HepG2 (cell line): Measurements from ENCODE around the gene MAPK8. TPM values are rescaled to one million over a fixed set of nuclear protein-coding genes. Genes with fewer than 3 reads are reported as not detected.

ENCODE experiments used
- ATAC-seq: fragments of 200-7000 bp; cut with Tn5 transposase; 3 replicates; pipeline ENCODE4 v1.9.1; 2020; ENCODE audit warnings: mild to moderate bottlenecking, moderate library complexity
- BruUV-seq: library from RNA; stranded (reverse); fragments of 400-500 nt; replicated peaks from 2 replicates; lab custom pipeline; 2021; lab: Mats Ljungman, UMichigan
- CTCF ChIA-PET: fragments of 300-600 bp; formaldehyde crosslinking; extraction: SDS; loops from one replicate; lab custom pipeline; 2021; ENCODE audit warnings: low total read pairs, inconsistent platforms, low intra/inter-chr PET ratio; lab: Yijun Ruan, JAX
- POLR2A ChIA-PET: fragments of 350-600 bp; sonication (Branson Sonifier 250); formaldehyde crosslinking; loops from one replicate; lab custom pipeline; 2020; ENCODE audit warnings: antibody characterized with exemption, inconsistent platforms; lab: Yijun Ruan, JAX
- DNase-seq: peaks from one replicate; pipeline ENCODE4 v3.0.0-alpha.2; 2015; ENCODE audit warnings: low spot score
- FAIRE-seq: peaks from 3 replicates; lab custom pipeline; 2011; peaks lifted over from hg19 to GRCh38; lab: Jason Lieb, UNC
- H2AFZ ChIP-seq: one replicate; pipeline ENCODE4 v1.6.1; 2011; ENCODE audit warnings: low read length, inconsistent platforms
- H3K27ac ChIP-seq: fragments of 300-600 bp; 3 replicates; pipeline ENCODE4 v1.8.0; 2011; ENCODE audit warnings: mixed run types, mild to moderate bottlenecking, mixed read lengths, low read length, inconsistent platforms; ENCODE audit not compliant: insufficient read depth; ENCODE audit errors: extremely low read length
- H3K27me3 ChIP-seq, 2 experiments: fragments of 200-600 bp in 1 of 2; 2 replicates in 1 of 2; 3 replicates in 1 of 2; pipeline versions ENCODE4 v1.6.0 to v1.8.0; 2011; ENCODE audit warnings: low read length in 2 of 2, mild to moderate bottlenecking in 2 of 2, moderate library complexity in 2 of 2, inconsistent platforms in 1 of 2; ENCODE audit not compliant: insufficient read depth in 2 of 2, control insufficient read depth in 1 of 2
- H3K36me3 ChIP-seq, 2 experiments: fragments of 200-600 bp in 1 of 2; replicated peaks in 1 of 2; 2 replicates in 1 of 2; 3 replicates in 1 of 2; pipeline versions ENCODE4 v1.5.1 to v1.8.0; 2011; ENCODE audit warnings: low read length in 2 of 2, inconsistent platforms in 1 of 2; ENCODE audit not compliant: insufficient read depth in 2 of 2, control insufficient read depth in 1 of 2
- H3K4me1 ChIP-seq: 2 replicates; pipeline ENCODE4 v1.5.1; 2012; ENCODE audit warnings: low read length, inconsistent platforms; ENCODE audit not compliant: insufficient read depth
- H3K4me2 ChIP-seq: 2 replicates; pipeline ENCODE4 v1.6.0; 2011; ENCODE audit warnings: low read depth, low read length, inconsistent platforms
- H3K4me3 ChIP-seq, 3 experiments: fragments of 200-600 bp in 1 of 3; sonication (generic), shearing (Covaris generic) in 1 of 3; replicated peaks in 1 of 3; 2 replicates each; pipeline ENCODE4 v1.5.1; 2011 to 2016; ENCODE audit warnings: low read length in 3 of 3, inconsistent platforms in 2 of 3, low read depth in 2 of 3, mild to moderate bottlenecking in 2 of 3, control low read depth in 1 of 3, mixed read lengths in 1 of 3; ENCODE audit not compliant: insufficient read depth in 1 of 3
- H3K79me2 ChIP-seq: one replicate; pipeline ENCODE4 v1.6.1; 2011; ENCODE audit warnings: low read length, inconsistent platforms; ENCODE audit not compliant: insufficient read depth
- H3K9ac ChIP-seq: 2 replicates; pipeline ENCODE4 v1.6.0; 2011; ENCODE audit warnings: mild to moderate bottlenecking, low read depth, low read length, inconsistent platforms; ENCODE audit not compliant: insufficient read depth
- H3K9me3 ChIP-seq: 2 replicates; pipeline ENCODE4 v1.5.1; 2012; ENCODE audit warnings: mild to moderate bottlenecking, low read length
- H4K20me1 ChIP-seq: 2 replicates; pipeline ENCODE4 v1.6.0; 2011; ENCODE audit warnings: inconsistent platforms, mild to moderate bottlenecking, low read length, moderate library complexity; ENCODE audit not compliant: insufficient read depth
- AKAP8 ChIP-seq: sonication (generic); formaldehyde crosslinking; IDR thresholded peaks from 2 replicates; pipeline ENCODE4 v1.5.1; 2020; ENCODE audit warnings: mild to moderate bottlenecking, missing genetic modification reagents
- ERF ChIP-seq: IDR thresholded peaks from 2 replicates; pipeline ENCODE4 v1.6.1; 2018; ENCODE audit warnings: missing biosample characterization, missing genetic modification reagents
- IKZF1 ChIP-seq: fragments of 450-650 bp; IDR thresholded peaks from 2 replicates; pipeline ENCODE4 v1.7.1; 2016
- KLF12 ChIP-seq: sonication (generic); formaldehyde crosslinking; IDR thresholded peaks from 2 replicates; pipeline ENCODE4 v1.4.0; 2020; ENCODE audit warnings: missing genetic modification reagents, borderline replicate concordance
- ZMYM4 ChIP-seq: sonication (generic); formaldehyde crosslinking; IDR thresholded peaks from 2 replicates; pipeline ENCODE4 v1.8.1; 2023; ENCODE audit warnings: mild to moderate bottlenecking, missing genetic modification reagents
- ZNF160 ChIP-seq: sonication (generic); formaldehyde crosslinking; IDR thresholded peaks from 2 replicates; pipeline ENCODE4 v1.8.0; 2022; ENCODE audit warnings: mild to moderate bottlenecking, inconsistent platforms, missing genetic modification reagents
- ZNF329 ChIP-seq: sonication (generic); formaldehyde crosslinking; IDR thresholded peaks from 2 replicates; pipeline ENCODE4 v1.9.0; 2021; ENCODE audit warnings: low read depth, mild to moderate bottlenecking, missing genetic modification reagents
- ZNF709 ChIP-seq: sonication (generic); formaldehyde crosslinking; IDR thresholded peaks from 2 replicates; pipeline ENCODE4 v1.5.0; 2020; ENCODE audit warnings: mild to moderate bottlenecking, missing genetic modification reagents
- ZNF737 ChIP-seq: sonication (generic); formaldehyde crosslinking; IDR thresholded peaks from 2 replicates; pipeline ENCODE4 v1.5.0; 2020; ENCODE audit warnings: missing genetic modification reagents, mild to moderate bottlenecking, borderline replicate concordance
- WGBS: methylation state at CpG from one replicate; pipeline ENCODE4 v1.1.6; 2017; ENCODE audit warnings: low lambda C conversion rate; 5-methylcytosine and 5-hydroxymethylcytosine counted together
- in situ Hi-C: cut with HindIII; loops from 2 replicates; pipeline ENCODE4 v1.10.0; 2017; ENCODE audit warnings: low pct_unique_long_range_greater_than_20kb; ENCODE audit not compliant: extremely low pct_ligation_motif_present
- intact Hi-C: fragments of 100-400 bp; cut with micrococcal nuclease; formaldehyde crosslinking; loops from one replicate; pipeline ENCODE4 v1.10.0; 2022; ENCODE audit not compliant: unreplicated experiment
- polyA plus RNA-seq, 8 experiments: library from polyadenylated mRNA; depleted of rRNA in 3 of 8; stranded (reverse) in 7 of 8; unstranded in 1 of 8; fragments of >200 nt; fragmentation: Illumina TruSeq in 4 of 8; extraction: Trizol in 4 of 8; gene quantifications; 2 replicates each; pipeline versions ENCODE4 v1.2.1 to v1.2.3, GENCODE V29; 2011 to 2016; ENCODE audit warnings: low read depth in 4 of 8, missing spikeins in 1 of 8, mixed read lengths in 1 of 8; ENCODE audit not compliant: insufficient read depth in 1 of 8
- total RNA-seq, 5 experiments: library from RNA; depleted of rRNA; stranded (reverse); fragments of >200 nt; fragmentation: Illumina TruSeq; extraction: Trizol; gene quantifications; 2 replicates each; pipeline ENCODE4 v1.2.3, GENCODE V29; 2016; ENCODE audit warnings: low read depth in 1 of 5
- TF ChIP-seq, protein P1 (sequence below): sonication (generic); formaldehyde crosslinking; conservative IDR thresholded peaks from 2 replicates; pipeline ENCODE4 v1.4.0; 2020; ENCODE audit warnings: mild to moderate bottlenecking, missing genetic modification reagents, moderate library complexity
- TF ChIP-seq, protein P2 (sequence below): sonication (generic); formaldehyde crosslinking; IDR thresholded peaks from 2 replicates; pipeline ENCODE4 v1.4.0; 2020; ENCODE audit warnings: missing genetic modification reagents

The MAPK8 gene
- total and polyA plus RNA-seq, 2 of the 13 experiments (the other 11 are each of a cell fraction or from before 2014, with no cell fraction given), result 41.6 to 47.3 TPM

DNA sequence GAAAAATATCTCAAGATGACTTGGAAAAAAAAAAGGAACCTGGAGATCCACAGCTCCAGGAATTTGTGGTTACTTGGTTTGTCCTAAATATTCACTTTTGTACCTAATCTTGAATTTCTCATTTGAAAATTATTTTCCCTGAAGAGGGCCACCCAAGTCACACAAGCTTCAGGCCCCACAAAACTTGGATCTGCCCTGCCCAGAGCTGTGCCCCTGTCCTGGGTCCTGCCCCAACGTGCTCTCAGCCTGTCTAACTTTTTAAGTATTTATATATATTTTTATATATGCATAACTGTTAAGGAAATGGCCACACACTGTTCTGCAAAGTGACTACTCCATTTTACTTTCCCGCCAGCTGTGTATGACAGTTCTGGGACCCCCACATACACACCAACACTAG is 174.9 kb downstream of the MAPK8 start:
- ChIA-PET POLR2A (no interaction called here), CTCF (no interaction called here)
- in situ Hi-C loops, result no loop called here

DNA sequence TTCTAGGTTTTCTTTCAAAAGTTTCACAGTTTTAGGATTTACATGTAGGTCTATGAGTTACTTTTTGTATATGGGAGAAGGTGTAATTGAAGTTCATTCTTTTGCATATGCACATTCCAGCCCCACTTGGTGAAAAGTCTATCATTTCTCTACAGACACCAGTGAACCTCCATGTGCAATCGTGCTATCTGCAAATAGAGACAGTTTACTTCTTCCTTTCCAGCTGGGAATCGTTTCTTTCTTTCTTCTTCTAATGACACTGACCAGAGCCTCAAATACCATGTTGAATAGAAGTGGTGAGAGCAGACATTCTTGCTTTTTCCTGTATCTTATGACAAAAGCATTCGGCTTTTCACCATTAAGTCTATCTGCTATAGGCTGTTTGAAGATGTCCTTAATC is 175.7 kb downstream of the MAPK8 start:
- Histone ChIP-seq H4K20me1 (no peaks in the 10 kb centered on the region), H3K27ac (no peak overlapping the region), H2AFZ (no peak overlapping the region), H3K27me3 (peaks cover 0 to 12% of the 10 kb centered on the region in 2 experiments; a peak in 2 of 5 replicates), H3K4me3 (no peak overlapping the region), H3K79me2 (no peaks in the 10 kb centered on the region), H3K4me2 (no peak overlapping the region), H3K4me1 (peaks cover 10% of the 10 kb centered on the region), H3K9me3 (no peaks in the 10 kb centered on the region), H3K36me3 (no peaks in the 10 kb centered on the region), H3K9ac (no peak overlapping the region)
- POLR2A ChIA-PET, result no interaction called here
- in situ Hi-C loops, result no loop called here
- ATAC-seq (no peak), FAIRE-seq (no peak), DNase-seq (no peak)
- 33% methylated on average over 3 of the region's 3 CpGs for WGBS
- intact Hi-C loops, result no loop called here
- CTCF ChIA-PET, result no interaction called here
- BruUV-seq, result no TSS peak
- no peak for TF ChIP-seq ZNF329 (CRISPR knock-in tag)
- no peak for TF ChIP-seq AKAP8 (CRISPR knock-in tag)
- TF ChIP-seq ZNF160 (CRISPR knock-in tag), result no peak
- TF ChIP-seq ZNF737 (CRISPR knock-in tag), result no peak
- no peak for TF ChIP-seq IKZF1
- no peak for TF ChIP-seq ERF
- no peak for TF ChIP-seq KLF12
- no peak for TF ChIP-seq ZNF709 (CRISPR knock-in tag)
- TF ChIP-seq, protein P1, sequence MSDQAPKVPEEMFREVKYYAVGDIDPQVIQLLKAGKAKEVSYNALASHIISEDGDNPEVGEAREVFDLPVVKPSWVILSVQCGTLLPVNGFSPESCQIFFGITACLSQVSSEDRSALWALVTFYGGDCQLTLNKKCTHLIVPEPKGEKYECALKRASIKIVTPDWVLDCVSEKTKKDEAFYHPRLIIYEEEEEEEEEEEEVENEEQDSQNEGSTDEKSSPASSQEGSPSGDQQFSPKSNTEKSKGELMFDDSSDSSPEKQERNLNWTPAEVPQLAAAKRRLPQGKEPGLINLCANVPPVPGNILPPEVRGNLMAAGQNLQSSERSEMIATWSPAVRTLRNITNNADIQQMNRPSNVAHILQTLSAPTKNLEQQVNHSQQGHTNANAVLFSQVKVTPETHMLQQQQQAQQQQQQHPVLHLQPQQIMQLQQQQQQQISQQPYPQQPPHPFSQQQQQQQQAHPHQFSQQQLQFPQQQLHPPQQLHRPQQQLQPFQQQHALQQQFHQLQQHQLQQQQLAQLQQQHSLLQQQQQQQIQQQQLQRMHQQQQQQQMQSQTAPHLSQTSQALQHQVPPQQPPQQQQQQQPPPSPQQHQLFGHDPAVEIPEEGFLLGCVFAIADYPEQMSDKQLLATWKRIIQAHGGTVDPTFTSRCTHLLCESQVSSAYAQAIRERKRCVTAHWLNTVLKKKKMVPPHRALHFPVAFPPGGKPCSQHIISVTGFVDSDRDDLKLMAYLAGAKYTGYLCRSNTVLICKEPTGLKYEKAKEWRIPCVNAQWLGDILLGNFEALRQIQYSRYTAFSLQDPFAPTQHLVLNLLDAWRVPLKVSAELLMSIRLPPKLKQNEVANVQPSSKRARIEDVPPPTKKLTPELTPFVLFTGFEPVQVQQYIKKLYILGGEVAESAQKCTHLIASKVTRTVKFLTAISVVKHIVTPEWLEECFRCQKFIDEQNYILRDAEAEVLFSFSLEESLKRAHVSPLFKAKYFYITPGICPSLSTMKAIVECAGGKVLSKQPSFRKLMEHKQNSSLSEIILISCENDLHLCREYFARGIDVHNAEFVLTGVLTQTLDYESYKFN (CRISPR knock-in tag), result no peak
- no peak for TF ChIP-seq ZMYM4 (CRISPR knock-in tag)

More for the DNA sequence above, 174.9 kb downstream of the MAPK8 start:
- Histone ChIP-seq H3K9ac (no peak overlapping the region), H3K4me3 (no peak overlapping the region), H3K4me2 (no peak overlapping the region), H3K4me1 (peaks cover 10% of the 10 kb centered on the region), H3K27ac (no peak overlapping the region), H2AFZ (no peak overlapping the region), H3K36me3 (no peaks in the 10 kb centered on the region), H3K27me3 (peaks cover 0 to 12% of the 10 kb centered on the region in 2 experiments; a peak in 2 of 5 replicates), H3K79me2 (no peaks in the 10 kb centered on the region), H3K9me3 (no peaks in the 10 kb centered on the region), H4K20me1 (no peaks in the 10 kb centered on the region)
- intact Hi-C loops, result no loop called here
- TF ChIP-seq, protein P2, sequence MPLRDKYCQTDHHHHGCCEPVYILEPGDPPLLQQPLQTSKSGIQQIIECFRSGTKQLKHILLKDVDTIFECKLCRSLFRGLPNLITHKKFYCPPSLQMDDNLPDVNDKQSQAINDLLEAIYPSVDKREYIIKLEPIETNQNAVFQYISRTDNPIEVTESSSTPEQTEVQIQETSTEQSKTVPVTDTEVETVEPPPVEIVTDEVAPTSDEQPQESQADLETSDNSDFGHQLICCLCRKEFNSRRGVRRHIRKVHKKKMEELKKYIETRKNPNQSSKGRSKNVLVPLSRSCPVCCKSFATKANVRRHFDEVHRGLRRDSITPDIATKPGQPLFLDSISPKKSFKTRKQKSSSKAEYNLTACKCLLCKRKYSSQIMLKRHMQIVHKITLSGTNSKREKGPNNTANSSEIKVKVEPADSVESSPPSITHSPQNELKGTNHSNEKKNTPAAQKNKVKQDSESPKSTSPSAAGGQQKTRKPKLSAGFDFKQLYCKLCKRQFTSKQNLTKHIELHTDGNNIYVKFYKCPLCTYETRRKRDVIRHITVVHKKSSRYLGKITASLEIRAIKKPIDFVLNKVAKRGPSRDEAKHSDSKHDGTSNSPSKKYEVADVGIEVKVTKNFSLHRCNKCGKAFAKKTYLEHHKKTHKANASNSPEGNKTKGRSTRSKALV (CRISPR knock-in tag), result no peak
- no TSS peak for BruUV-seq
- ATAC-seq (no peak), DNase-seq (no peak), FAIRE-seq (no peak)
- whole genome bisulfite sequencing, result 46% methylated on average over 2 of the region's 2 CpGs
